ENCODE data around the gene DHFR.
A peak's percentile ranks its signal among the peaks of the same experiment; 100 is the strongest.

Gene DHFR

GRCh38 chr5:80654054-80654390 is 761 bp downstream of the DHFR start:
- peak in 1 of 2 experiments; percentile 20 for DNase-seq

DNA sequence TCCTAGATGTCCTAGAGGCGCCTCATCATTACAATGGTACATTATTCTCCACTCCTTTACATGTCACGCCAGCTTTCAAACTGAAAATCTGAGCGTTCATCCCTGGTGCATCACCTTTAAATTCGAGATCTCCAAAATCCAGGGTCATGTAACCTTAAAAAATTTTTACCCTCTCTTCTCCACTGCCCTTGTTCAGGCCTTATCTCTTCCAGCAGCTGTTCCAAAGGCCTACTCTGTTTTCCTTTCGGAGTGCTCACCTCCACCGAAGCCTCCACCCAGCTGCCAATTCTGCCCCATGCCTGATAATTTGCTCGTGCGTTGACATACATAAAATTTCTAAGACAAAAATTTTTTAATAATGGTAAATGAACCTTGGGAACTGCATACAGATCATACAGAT is 1.3 kb downstream of the DHFR start:
- no peak for DNase-seq

- no peak for DNase-seq
Observed at GRCh38 chr5:80646926-80647325, 7.9 kb downstream of the DHFR start.

- no peak for DNase-seq
Observed at GRCh38 chr5:80644900-80645299, 9.9 kb downstream of the DHFR start.

- DNase-seq: no peak
Observed at GRCh38 chr5:80641353-80641752, 13.4 kb downstream of the DHFR start.

GRCh38 chr5:80634193-80634592 is 20.6 kb downstream of the DHFR start:
- DNase-seq: no peak

DNA sequence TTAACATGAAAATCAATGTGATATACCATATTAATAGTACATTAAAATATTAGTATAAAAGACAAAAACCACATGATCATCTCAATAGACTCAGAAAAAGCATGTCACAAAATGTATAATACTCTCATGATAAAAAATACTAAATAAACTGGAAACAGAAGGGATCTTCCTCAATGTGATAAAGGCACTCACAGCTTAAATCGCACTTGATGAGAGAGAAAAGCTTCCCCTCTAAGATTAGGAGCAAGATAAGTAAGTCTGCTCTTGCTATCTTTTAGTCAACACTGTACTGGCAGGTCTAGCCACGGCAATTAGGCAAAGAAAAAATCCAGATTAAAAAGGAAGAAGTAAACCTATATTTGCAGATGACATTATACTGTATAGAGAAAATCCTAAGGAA is 22.1 kb downstream of the DHFR start:
- no peak for DNase-seq

DNA sequence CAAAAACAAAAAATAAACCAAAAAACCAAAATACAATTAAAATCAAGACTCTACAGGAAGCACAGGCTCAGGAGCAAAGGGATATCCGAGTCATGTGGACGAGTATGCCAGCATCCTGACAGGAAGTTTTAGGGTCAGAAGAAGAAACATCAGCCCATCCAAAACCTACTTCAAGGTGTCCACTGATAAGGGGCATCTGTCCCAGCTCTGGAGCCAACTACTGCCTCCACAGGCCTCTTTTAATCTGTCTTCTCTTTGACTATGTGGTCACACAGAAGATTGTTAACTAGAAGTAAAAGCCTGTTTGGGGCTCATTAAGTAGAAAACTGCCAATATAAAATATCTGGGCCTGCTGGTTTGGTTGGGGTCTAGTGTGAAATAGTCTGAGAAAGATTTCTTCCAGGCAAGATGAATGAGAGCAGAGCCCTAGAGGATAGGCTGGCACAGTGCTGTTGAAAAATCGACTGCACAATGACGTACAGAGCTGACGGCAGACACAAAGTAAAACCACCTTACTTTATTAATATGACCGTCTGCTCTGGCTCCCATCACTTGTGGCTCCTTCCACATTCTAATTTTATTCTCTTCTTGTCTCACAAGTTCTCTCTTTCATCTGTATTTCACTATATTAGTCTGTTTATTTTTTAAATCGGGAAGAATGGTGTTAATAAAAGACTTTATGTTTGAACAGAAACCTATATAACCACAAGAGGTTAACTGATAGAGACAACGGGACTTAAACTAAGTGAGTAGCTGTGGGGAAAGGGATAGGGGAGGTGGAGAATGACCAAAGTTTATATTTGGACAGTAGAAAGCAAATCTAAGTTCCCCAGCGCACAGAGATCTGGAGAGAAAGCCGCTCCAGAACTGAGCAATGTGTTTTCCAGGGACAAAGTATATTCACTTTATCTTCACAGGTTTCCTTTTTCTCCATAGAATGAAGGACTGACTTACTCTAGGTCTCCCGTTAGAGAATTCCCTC is 23.2 kb downstream of the DHFR start:
- DNase-seq: no peak

- peak; percentile 38 to 45 for DNase-seq
Observed at GRCh38 chr5:80629281-80629680, 25.5 kb downstream of the DHFR start.

- DNase-seq: no peak
Observed at GRCh38 chr5:80625230-80625629, 29.6 kb downstream of the DHFR start.

DNA sequence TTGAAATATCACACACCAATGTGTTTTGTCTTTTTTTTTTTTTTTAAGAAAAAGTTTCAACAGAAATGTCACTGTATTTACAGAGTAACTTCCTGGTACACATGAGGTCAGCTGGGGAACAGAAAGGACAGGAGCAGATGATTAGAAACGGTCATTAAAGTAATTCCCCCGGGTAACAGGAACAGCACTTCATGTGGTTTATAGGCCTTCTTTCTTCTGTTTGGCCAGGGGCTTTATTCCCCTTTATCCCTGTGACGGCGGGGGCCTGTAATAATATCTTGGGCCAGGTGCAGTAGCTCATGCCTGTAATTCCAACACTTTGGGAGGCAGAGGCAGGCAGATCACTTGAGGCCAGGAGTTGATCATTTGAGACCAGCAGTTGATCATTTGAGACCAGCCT is 30.8 kb downstream of the DHFR start:
- DNase-seq: no peak

- DNase-seq: no peak
Observed at GRCh38 chr5:80622756-80623155, 32.0 kb downstream of the DHFR start.

GRCh38 chr5:80620211-80620610 is 34.6 kb downstream of the DHFR start:
- DNase-seq: no peak

GRCh38 chr5:80619086-80619485 is 35.7 kb downstream of the DHFR start:
- DNase-seq: no peak

DNA sequence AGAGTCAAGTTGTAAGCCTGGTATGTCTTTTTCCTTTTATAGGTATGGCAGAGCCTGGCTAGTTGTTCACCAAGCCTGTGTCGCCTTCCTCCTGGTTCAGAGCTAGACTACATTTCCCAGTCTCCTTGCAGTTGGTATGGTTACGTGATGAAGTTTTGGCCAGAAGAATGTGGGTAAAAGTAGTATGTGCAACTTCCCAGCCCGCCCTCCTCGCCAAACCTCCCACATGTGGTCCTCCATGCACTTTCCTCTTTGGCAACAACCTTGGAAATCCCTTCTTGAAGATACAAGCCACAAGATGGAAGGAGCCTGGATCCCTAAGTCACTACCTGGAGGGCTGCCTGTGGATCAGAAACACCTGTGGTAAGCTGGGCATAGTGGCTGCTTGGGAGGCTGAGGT is 36.3 kb downstream of the DHFR start:
- DNase-seq: no peak

DNA sequence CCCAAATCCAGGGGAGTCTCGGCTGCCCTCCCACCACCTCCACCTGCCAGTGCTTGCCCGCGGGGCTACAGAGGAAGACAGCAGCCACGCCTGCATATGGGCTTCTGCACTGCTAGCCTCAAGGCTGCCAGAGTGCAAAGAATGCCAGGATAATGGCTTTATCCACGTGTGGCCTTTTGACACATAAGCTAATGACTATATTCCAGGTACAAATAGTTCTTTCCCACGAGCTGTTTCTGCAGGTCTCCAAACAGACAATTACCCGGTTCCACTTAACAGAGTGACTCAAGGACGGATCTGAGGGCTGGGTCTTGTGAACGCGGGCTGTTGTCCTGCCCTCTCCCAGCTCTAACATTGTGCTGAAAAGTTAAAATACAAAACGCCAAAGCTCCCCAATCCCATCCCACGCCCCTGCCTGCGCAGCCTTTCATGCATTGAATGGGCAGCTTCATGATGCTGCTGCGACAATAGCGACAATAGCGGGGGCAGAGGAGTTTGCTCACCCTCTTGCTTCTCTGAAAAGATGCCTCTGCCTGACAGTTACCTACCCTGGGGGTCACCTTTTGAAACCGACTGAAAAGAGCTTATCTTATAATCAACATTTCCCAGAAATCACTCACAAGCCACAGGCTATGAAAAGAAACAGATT is 39.4 kb downstream of the DHFR start:
- no peak for DNase-seq

GRCh38 chr5:80609692-80610091 is 45.1 kb downstream of the DHFR start:
- no peak for DNase-seq

- DNase-seq: peak; percentile 80 to 85
Observed at GRCh38 chr5:80608731-80609130, 46.1 kb downstream of the DHFR start.

DNA sequence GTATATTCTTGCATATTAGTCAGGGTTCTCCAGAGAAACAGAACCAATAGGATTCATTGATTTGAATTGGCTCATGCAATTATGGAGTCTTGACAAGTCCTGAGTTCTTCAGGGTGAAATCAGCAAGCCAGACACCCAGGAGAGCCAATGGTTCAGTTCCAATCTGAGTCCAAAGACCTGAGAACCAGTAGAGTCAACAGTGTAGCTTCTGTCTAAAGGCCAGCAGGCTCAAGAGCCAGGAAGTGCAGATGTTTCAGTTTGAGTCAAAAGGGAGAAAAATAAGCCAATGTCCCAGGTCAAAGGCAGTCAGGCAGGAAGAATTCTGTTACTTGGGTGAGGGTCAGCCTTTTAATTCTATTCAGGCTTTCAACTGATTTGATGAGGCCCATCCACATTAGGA is 47.0 kb downstream of the DHFR start:
- no peak for DNase-seq

DNA sequence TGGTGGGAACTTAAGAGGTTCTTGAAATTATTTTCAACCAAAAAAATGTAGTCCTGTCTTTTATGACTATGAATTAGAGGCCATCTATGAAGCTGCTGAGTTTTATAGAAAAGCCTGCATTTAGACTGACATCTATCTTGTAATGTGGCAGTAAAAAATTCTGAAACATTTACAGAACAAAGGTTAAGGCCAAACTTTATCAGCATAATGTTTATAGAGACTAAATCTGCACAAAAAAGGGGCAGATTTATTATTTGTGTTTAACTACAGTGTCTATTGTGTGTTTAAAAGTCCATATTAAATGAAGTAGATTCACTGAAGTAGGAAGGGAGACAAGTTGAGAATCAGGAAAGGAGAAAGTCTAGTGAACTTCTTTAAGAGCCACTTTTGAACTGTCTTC is 47.4 kb downstream of the DHFR start:
- DNase-seq: no peak

DNA sequence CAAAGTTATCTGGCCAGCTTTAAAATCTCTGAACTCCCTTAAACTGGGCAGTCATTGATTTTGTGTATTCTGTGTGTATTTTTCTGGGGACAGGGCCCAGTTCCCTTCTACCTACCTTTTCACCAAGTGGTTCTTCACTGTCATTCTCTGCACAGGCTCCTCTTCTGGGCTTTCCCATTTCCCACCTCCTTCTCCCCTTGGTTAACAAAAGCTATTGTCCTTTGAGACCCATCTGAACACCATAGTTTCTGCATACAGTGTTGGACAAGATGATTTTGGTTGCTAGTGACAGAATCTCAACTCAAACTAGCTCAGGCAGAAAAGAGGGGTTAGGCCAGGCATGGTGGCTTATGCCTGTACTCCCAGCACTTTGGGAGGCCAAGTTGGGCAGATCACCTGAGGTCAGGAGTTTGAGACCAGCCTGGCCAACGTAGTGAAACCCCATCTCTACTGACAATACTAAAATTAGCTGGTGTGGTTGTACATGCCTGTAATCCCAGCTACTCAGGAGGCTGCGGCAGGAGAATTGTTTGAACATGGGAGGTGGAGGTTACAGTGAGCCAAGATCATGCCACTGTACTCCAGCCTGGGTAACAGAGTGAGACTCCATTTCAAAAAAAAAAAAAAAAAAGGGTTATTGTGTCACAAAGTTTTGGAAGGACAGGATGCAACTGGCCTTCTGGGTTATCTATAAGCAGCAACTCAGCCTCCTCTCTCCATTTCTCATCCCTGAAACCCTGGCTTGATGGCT is 53.7 kb downstream of the DHFR start:
- peak in 1 of 2 experiments; percentile 27 for DNase-seq

GRCh38 chr5:80597500-80597899 is 57.3 kb downstream of the DHFR start:
- DNase-seq: no peak

DNA sequence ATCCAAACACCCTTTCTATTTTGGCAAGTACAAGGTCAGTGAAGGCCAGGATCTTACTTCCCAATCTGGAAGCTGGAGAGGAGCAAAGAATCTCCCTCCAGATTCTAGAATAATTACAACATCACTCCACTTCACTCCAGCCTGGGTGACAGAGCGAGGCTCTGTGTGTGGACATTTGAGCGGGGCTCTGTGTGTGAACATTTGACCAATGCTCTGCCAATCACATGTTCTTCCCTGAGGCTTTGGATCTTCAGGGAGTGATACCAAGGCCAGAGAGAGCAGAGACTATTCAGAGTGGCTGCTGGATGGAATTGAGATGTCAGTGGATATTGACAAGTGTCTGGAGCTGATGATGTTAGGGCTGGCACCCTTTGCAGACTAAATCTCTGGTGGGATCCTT is 60.0 kb downstream of the DHFR start:
- no peak for DNase-seq

DNA sequence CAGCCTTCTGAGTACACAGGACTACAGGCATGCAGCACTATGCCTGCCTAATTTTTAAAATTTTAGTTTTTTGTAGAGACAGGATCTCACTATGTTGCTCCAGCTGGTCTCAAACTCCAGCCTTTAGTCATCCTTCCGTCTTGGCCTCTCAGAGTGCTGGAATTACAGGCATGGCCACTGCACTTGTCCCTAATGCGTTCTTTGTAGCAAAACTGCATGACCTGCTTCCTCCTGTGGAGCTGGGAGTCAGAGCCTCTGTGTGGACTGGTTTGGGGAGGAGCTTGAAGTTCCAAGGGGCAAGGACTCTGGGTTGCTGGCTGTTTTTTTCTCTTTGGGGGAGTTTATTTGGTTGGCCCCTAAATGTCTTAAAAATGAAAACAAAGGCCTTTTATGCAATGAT is 62.0 kb downstream of the DHFR start:
- no peak for DNase-seq

Measured in Kasumi-1 (cell line).